ENCODE data around the gene PINLYP.
"Not testable (repeated sequence)": the region's sequence is repeated elsewhere in the genome, so short reads cannot be mapped to it uniquely, and the experiment has no call there.

PINLYP gene

DNA sequence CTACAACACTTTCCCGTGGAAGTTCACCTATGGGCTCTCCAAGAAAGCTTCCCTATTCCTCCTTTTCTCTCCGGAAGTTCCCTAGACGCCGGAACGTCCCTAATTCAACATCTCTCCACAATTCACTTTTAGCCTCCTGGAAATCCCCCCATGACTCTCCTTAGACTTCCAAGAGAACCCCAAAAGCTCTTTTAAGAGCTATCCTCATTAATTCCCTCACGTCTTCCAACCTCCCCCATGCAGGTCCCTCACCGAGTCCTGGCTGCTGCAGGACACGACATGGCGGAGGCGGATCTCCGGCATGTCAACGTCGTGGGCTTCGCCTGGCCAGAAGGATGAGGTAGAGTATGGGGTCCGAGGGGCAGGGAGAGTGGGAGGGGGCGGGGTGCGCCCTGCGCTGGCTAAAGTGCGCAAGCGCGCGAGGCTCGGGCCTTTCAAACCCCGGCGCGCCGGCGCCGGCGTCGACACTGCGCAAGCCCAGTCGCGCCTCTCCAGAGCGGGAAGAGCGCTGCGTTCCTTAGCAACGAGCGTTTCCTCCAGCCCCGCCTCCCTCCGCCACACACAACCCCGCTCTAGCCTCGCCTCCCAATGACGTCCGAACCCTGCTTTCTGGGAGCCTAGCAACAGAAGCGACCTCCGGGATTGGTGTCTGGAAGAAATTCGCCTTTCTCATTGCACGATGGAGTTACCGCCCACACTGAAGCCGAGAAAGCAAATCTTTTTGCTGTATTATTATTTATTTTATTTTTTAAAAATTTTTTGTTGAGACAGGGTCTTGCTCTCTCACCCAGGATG, at the start of gene PINLYP, which contains the start of gene XRCC1:
TSS of gene PINLYP (plus strand) at position 646 of the 795 bp plus-strand sequence. CDS start 1,391 bp downstream, outside the sequence.
TSS of gene XRCC1 (minus strand) at position 372 of the 795 bp plus-strand sequence. CDS start at position 303, 69 bp downstream.
- FAIRE-seq, result peak; percentile 98

DNA sequence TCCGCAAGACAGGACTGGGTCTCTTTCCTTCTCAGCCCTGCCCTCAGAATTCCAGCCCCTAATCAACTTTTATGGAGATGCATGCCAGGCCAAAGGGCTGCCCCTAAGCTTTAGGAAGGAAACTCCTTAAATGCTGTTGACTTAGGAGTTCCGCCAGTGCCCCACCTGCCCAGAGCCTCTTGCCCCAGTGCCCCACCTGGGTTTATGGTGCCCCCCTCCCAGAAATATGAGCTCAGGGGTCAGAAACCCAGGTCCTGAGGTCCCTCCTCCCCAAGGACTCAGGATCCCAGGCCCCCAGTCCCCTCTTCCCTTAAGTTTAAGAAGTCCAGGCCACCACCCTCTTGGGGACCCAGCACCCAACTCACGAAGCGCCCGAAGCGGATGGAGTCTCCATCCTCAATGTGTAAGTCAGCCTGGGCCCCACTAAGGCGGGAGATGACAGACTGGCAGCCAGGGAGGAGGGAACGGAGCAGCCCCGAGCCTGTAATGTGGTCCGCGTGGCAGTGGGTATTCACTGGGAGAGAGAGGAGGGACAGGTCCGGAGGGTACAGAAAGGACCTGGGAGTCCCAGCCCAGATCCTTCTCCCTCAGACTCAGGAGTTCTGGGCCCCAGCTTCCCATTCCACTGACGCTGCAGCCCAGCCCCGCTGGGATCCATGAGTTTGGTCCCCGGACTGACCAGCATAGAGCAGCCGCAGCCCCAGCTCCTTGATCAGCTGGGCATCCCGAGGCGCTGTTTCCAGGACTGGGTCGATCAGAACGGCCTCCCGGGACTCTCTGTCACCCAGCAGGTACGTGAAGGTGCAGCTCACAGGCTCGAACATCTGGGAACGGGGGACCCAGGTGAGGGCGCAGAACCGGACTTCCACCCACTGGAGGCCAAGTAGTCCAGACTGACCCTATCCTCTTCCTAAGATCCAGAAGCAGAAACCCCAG, 49.5 kb upstream of the PINLYP start:
- no peak for FAIRE-seq

DNA sequence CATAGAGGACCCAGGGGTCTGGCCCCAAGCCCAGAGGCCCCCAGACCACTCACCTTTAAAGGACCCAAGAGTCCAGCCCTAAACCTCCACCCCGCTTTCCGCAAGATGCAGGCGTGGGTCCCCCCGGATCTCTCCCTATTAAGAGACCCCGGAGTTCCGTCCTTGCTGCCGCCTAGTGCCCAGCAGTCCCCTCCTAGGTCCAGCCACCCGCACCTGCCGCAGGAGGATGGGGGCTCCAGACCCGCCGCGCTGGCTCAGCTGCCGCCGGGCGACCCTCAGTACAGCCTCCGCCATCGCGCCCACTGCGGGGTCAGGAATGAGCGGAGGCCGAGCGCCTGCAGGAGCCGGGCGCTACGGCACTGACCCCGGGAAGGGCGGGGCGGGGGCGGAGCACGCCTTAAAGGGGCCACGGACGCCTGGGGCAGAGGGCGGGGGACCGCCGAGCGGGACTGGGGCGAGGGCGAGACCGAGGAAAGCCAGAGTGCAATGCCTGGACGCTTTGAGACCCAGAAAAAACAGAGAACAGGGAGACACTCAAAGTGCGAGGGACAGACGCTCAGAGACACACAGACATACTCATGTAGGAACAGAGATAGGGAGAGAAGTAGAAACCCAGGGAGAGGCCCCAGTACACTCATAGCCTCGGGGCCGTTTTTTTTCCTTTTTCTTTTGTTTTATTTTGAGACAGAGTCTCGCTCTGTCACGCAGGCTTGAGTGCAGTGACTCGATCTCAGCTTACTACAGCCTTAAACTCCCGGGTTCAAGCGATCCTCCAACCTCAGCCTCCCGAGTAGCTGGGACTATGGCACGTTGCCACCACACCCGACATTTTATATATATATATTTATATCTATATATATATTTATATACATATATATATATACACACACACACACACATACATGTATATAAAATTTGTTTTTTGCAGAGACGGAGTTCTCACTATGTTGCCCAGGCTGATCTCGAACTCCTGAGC, 48.4 kb upstream of the PINLYP start, which contains the start of gene ETHE1:
TSS of gene ETHE1 (minus strand) at position 318 of the 976 bp plus-strand sequence. CDS start at position 294, 24 bp downstream.
- FAIRE-seq, result no peak

DNA sequence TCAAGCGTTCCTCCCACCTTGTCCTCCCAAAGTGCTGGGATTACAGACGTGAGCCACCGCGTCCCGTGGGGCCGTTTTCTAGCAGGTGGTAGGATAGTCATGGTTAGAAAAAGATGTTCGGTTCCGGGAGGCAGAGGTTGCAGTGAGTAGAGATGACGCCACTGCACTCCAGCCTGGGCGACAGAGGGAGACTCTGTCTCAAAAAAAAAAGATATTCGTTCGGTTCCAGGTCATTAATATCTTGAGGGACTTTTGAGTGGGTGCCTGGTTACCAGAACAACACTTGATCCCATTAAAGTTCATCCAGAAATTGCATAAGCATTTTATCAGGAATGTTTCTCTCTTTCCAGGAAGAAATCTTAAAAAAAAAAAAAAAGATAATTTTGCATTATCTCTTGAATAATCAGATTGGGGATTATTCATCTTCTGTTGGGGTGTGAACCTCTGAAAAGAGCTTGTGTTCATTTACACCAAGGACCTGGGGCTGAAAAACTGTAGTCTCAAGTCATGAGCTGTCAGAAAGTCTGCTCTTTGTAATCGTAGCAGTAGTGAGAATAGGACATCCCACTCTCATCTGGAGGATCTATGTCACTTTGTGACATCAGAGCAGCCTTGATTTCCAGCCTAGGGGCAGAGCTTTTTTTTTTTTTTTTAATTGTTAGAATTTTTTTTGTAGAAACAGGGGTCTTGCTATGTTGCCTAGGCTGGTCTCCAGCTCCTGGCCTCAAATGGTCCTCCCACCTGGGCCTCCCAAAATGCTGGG, 47.6 kb upstream of the PINLYP start:
- no peak for FAIRE-seq

DNA sequence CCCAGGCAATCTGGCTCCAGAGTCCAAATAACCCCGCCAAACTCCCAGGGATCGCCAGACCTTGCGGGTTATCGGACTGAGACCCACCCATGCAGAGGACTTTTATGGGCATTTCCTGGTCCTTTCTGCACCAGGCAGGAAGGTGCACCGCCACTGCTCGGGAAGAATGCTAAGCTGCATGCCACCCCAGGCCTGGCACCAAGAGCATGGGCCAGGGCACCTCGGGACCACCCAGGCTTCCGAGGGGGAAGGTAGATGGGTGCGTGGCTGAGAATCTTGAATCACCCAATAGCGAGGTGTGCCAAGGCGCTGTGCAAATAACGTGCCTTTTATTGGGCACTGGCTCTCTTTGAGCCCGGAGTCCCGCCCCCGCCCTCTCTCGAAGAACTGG, 43.0 kb upstream of the PINLYP start:
- no peak for FAIRE-seq

DNA sequence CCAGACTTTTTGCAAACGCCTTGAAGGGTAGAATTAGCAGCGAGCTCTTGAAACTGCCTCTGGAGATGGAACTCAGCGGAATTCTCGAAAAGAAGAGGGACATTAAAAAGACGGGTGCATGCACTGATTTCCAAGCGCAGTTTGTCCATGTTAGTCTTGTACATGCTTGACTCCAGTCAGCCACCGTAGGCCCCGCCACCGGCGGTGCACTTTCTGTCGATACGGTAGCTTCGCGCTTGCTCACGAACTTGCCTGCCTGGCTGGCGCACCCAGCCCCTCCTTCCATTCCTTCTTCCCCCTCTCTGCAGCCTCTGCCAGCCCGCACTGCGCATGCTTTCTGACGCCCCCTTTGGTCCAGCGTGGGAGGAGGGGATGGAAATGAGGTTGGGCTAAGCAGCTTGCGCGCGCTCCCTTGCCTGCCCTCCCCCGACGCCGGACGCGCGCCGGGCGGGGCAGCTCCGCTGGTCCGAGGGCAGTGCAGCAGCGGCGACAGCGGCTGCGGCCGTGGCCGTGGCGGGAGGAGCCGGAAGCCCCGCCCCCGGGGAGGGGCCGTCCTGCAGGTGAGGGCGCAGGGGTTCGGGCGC, 42.5 kb upstream of the PINLYP start, which contains the start of gene ZNF575:
TSS of gene ZNF575 (plus strand) at position 227 of the 584 bp plus-strand sequence. CDS start 1,235 bp downstream, outside the sequence.
- FAIRE-seq, result peak; percentile 90

DNA sequence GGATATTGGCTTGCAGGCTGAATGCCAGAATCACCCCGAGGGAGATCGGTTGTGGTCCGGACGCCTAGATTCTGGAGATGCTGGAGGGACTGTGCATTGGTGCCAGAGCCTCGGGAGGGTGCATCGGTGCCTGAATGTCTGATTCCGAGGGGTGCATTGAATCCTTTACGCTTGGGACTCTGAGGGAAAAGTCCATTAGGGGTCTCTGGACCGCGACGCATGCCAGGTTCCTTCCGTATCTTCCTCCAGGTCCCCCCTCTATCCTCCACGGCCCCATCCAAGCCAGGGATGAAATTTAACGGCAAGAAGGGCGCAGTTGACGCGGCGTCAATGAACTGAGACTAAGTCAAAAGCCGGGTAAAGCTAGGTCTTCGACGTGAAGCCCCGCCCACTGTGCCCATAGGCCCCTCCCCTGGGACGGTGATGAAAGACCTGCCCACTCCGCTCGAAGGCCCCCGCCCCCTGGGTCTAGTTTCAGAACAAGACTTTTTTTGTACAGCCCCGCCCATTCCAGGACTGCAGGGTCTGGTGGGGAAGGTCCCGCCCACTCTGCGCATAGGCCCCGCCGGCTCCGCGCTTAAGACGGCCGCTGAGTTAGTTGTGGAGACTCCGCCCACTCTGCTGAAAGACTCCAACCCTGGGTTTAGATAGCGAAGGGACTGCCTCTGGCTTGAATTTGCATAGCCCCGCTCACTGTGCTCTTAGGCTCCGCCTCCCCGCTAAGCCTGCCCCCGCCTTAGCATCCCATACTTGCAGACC, 41.9 kb upstream of the PINLYP start:
- peak; percentile 99 for FAIRE-seq

DNA sequence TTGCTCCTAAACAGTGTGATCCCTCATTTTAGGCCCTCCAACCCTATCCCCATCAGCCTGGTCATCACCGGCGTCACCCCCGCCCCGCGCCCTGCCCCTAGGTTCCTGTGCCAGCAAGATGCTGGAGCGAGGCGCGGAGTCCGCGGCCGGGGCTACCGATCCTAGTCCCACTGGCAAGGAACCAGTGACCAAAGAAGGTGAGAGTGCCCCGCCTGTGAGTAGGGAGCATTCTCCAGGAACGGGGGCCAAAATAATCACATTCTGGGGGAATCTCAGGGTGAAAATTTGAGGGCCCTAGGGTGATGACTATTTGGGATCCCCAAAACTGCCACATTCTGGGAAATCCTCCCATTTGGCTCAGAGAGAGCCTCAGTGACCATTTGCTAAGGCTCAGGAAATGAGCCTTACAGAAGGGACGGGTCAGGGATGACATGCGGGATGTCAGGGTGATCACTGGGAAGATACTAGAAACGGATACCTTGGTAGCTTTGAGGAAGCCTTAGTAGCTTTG, 41.2 kb upstream of the PINLYP start:
- no peak for FAIRE-seq

DNA sequence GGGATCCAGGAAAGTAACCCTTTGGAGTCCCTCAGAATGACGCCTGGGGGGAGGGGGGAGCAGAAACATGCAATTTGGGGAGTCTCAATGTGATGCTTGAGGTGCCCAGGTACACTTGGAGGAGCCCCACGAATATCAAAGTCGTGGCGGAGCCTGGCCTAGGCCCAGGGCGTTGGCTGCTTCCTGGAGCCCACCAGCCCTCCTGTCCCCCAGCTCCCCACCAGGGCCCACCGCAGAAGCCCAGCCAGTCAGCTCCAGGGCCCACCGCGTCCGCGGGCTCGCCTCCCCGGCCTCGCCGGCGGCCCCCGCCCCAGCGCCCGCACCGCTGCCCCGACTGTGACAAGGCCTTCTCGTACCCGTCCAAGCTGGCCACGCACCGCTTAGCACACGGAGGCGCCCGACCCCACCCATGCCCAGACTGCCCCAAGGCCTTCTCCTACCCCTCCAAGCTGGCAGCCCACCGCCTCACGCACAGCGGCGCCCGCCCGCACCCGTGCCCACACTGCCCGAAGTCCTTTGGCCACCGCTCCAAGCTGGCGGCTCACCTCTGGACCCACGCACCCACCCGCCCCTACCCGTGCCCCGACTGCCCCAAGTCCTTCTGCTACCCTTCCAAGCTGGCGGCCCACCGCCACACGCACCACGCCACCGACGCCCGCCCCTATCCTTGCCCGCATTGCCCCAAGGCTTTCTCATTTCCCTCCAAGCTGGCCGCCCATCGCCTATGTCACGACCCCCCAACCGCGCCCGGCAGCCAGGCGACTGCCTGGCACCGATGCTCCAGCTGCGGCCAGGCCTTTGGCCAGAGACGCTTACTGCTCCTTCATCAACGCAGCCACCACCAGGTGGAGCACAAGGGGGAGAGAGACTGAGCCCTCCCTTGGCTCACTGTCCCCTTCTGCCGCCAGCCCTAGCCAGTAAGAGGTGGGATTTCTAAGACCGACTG, 40.5 kb upstream of the PINLYP start:
- no peak for FAIRE-seq

DNA sequence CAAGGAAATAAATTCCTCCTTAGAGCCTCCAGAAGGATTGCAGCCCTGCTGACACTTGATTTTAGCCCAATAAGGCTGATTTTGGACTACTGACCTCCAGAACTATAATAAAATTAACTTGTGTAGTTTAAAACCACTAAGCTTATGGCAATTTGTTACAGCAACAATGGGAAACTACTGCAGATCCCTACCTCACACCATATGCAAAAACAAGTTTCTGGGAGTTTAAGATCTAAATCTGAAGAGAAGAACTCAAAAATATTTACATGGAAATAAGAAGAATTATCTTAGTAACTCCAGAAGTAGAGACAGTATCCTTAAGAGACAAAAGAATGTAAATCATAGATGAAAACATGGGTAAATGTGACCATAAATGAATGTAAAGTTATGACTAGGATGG, 36.7 kb upstream of the PINLYP start:
- FAIRE-seq, result no peak

DNA sequence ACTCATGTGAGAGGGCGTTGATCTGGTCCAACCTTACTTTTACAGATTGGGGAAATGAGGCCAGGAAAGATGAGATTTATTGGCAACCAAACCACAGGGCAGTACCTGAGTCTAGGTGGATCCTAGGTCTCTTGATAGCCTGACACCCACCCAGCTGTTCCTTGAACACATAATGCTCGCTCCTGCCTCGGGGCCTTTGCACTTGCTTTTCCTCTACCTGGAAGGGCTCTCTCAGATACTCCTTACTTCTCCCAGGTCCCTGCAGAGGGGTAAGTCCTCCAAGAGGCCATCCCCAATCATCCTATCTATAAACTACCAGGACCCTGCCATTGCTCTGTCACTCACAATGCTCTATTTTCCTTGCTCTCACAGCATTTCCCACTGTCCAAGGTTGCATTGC, 35.2 kb upstream of the PINLYP start:
- no peak for FAIRE-seq

DNA sequence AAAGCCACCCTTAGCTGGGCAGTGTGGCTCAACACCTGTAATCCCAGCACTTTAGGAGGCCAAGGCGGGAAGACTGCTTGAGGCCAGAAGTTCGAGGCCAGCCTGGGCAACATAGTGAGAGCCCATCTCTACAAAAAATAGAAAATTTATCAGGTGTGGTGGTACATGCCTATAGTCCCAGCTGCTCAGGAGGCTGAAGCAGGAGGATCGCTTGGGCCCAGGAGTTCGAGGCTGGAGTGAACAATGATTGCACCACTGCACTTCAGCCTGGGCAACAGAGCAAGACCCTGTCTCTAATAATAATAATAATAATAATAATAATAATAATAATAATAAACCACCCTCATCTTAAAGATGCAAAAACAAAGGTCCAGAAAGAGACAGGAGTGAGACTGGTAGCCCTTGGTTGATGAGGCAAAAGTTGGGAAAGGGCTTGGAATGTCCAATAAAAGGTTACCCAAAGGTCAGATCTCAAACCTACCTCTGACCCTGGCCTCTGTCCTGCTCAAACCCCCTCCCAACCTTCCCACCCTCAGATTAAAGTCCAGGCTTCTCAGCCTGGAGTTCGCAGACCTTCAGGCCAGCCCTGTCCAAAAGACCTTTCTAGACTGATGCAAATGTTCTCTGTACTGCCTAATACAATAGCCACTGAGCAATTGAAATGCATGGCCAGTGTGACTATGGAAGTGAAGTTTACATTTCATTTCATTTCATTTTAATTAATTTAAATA, 33.5 kb upstream of the PINLYP start:
- FAIRE-seq, result no peak

DNA sequence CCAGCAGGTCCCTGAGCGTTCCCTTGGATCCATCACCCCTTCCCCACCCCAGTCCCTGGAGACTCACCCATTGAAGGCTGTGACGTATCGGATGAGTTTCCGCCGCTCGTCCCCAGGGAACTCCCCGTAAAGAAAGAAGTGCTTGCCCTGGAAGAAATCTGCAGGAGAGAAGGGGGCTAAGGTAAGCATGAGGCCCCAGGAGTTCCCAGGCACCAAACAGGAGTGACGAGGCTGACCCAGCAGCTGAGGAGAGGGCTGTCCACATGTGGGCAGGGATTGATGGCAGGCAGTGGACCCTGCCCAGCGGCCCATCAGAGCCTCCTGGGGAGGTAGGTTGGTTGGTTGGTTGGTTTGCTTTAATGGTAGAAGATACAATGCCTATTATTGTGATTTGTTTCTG, 31.5 kb upstream of the PINLYP start:
- FAIRE-seq, result no peak

DNA sequence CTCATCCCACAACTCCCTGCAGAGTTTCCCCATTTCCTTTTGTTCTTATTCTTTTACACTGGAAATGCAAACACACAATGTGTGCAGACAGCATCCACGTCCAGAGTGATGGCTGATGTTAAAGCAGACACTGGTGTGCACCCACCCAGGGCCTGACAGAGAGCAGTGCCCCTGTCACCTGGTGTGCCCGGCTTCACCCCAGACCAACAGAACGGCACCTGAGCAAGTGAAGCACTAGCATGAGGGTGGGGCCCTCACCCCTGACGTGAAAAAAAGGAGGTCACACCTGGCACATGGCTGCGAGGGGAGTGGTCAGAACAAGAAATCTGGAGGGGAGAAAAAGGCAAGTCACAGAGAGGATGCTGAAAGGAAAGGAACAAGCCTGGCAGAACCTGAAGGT, 30.3 kb upstream of the PINLYP start:
- FAIRE-seq, result no peak

DNA sequence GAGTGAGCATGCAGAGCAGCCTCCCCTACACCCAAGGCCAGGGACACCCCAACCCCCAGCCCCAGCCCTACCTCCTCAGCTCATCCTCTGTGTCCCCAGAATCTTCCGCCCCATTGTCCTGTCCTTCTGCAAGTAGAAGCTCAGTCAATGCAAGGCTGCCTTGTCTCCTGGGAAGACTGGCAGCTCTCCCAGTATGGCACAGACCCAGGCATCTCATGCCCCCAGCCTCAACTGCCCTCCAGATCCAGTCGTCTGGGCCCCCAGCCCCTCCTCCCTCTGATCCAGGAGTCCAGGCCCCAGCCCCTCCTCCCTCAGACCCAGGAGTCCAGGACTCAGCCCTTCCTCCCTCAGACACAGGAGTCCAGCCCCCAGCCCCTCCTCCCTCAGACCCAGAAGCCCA, 29.6 kb upstream of the PINLYP start:
- no peak for FAIRE-seq

DNA sequence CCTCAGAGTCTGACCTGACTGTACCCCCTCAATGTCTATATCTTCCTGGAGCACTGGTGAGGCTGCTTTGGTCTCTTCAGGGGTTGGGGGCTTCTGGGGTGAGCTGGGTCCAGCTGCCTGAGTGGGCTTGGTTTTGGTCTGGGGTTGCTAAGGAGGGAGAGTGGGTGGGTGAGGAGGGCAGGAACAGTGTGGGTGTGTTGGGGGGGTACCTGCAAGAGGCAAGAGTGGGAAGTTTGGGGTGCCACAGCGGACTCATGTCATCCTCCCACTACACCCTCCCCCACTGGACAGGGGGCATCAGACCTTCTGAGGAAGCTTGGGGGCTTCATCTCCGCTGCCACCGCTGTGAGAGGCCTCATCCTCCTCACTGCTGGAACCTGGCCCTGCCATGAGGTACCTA, 29.0 kb upstream of the PINLYP start:
- no peak for FAIRE-seq

DNA sequence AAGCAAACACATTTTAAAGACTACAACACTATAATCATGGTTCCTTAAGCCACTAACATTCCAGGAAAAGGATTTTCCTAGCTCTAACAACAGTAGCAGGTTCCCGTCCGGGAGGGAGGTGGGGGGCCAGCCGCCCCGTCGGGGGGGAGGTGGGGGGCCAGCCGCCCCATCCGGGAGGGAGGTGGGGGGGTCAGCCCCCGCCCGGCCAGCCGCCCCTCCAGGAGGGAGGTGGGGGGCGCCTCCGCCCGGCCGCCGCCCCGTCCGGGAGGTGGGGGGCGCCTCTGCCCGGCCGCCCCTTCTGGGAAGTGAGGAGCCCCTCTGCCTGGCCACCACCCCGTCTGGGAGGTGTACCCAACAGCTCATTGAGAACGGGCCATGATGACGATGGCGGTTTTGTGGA, 27.7 kb upstream of the PINLYP start:
- FAIRE-seq, result not testable (repeated sequence)

DNA sequence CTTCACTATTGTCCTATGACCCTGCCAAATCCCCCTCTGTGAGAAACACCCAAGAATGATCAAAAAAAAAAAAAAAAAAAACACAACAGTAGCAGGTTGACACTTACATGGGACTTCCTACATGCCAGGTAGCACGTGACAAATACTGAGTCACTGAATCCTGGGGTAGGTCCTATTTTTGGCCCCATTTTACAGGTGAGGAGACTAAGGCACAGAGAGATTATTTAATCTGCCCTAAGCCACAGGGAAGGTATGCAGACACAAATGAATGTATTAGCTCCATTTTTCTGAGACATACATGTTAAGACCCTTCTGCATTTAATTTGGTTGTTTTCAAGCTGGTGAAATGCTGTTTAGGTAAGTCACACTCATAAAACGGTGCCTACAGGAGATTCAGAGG, 26.9 kb upstream of the PINLYP start:
- FAIRE-seq, result no peak

Measured in endometrium (tissue), 2 donors.